H9 (cell line): ENCODE results near the gene PPM1H. TPM values are rescaled to one million over a fixed set of nuclear protein-coding genes. Genes with fewer than 3 reads are reported as not detected.

Source experiments
- DNase-seq: peaks from one replicate; pipeline ENCODE4 v3.0.0-alpha.2; 2017
- H2AFZ ChIP-seq: one replicate; pipeline ENCODE4 v1.6.1; 2013; ENCODE audit warnings: mild to moderate bottlenecking, low read length, control low read depth, moderate library complexity
- H2AK5ac ChIP-seq: 2 replicates; pipeline ENCODE4 v1.6.1; 2013; ENCODE audit warnings: low read length, control low read depth, mixed read lengths; ENCODE audit not compliant: insufficient read length
- H2BK120ac ChIP-seq: one replicate; pipeline ENCODE4 v1.6.1; 2013; ENCODE audit warnings: low read depth, mild to moderate bottlenecking, low read length, control low read depth, inconsistent platforms; ENCODE audit not compliant: poor library complexity, severe bottlenecking
- H2BK12ac ChIP-seq: 2 replicates; pipeline ENCODE4 v1.6.1; 2013; ENCODE audit warnings: low read length, control low read depth, mixed read lengths, low read depth; ENCODE audit not compliant: insufficient read length
- H2BK15ac ChIP-seq: 2 replicates; pipeline ENCODE4 v1.6.1; 2013; ENCODE audit warnings: low read depth, low read length, control low read depth
- H2BK20ac ChIP-seq: one replicate; pipeline ENCODE4 v1.6.1; 2013; ENCODE audit warnings: low read depth, mild to moderate bottlenecking, low read length, control low read depth, inconsistent platforms; ENCODE audit not compliant: poor library complexity, severe bottlenecking
- H2BK5ac ChIP-seq: 2 replicates; pipeline ENCODE4 v1.6.1; 2013; ENCODE audit warnings: low read length, control low read depth, mixed read lengths; ENCODE audit not compliant: insufficient read length
- H3K14ac ChIP-seq: 2 replicates; pipeline ENCODE4 v1.6.1; 2013; ENCODE audit warnings: low read length, control low read depth; ENCODE audit not compliant: insufficient read depth
- H3K18ac ChIP-seq: 2 replicates; pipeline ENCODE4 v1.6.1; 2013; ENCODE audit warnings: low read depth, mild to moderate bottlenecking, mixed read lengths, low read length, control low read depth; ENCODE audit not compliant: insufficient read length
- H3K23ac ChIP-seq: 2 replicates; pipeline ENCODE4 v1.6.1; 2013; ENCODE audit warnings: low read length, control low read depth, mixed read lengths, low read depth; ENCODE audit not compliant: insufficient read length
- H3K23me2 ChIP-seq: 2 replicates; pipeline ENCODE4 v1.6.1; 2013; ENCODE audit warnings: low read depth, mild to moderate bottlenecking, mixed read lengths, low read length, control low read depth; ENCODE audit not compliant: insufficient read length, poor library complexity, severe bottlenecking
- H3K27ac ChIP-seq: 2 replicates; pipeline ENCODE4 v1.5.1; 2013; ENCODE audit warnings: low read length, control low read depth, mixed read lengths, low read depth; ENCODE audit not compliant: insufficient read length
- H3K27me3 ChIP-seq: 2 replicates; pipeline ENCODE4 v1.6.1; 2013; ENCODE audit warnings: low read length, control low read depth, inconsistent platforms; ENCODE audit not compliant: insufficient read depth
- H3K4ac ChIP-seq: 2 replicates; pipeline ENCODE4 v1.6.1; 2013; ENCODE audit warnings: low read depth, mild to moderate bottlenecking, control low read depth, inconsistent platforms, low read length, moderate library complexity
- H3K4me1 ChIP-seq: 2 replicates; pipeline ENCODE4 v1.6.1; 2013; ENCODE audit warnings: low read length, control low read depth, inconsistent platforms; ENCODE audit not compliant: insufficient read depth
- H3K4me2 ChIP-seq: 2 replicates; pipeline ENCODE4 v1.6.1; 2013; ENCODE audit warnings: low read length, control low read depth, mixed read lengths; ENCODE audit not compliant: insufficient read length, insufficient read depth
- H3K56ac ChIP-seq: 2 replicates; pipeline ENCODE4 v1.6.1; 2013; ENCODE audit warnings: low read depth, mild to moderate bottlenecking, mixed read lengths, low read length, control low read depth; ENCODE audit not compliant: insufficient read length
- H3K79me1 ChIP-seq: 2 replicates; pipeline ENCODE4 v1.6.1; 2013; ENCODE audit warnings: low read depth, mild to moderate bottlenecking, moderate library complexity, low read length, control low read depth, inconsistent platforms; ENCODE audit not compliant: insufficient read depth, poor library complexity, severe bottlenecking
- H3K79me2 ChIP-seq: 2 replicates; pipeline ENCODE4 v1.6.1; 2013; ENCODE audit warnings: low read length, control low read depth, inconsistent platforms; ENCODE audit not compliant: insufficient read depth
- H3K9ac ChIP-seq: 2 replicates; pipeline ENCODE4 v1.6.1; 2013; ENCODE audit warnings: low read length, control low read depth, mixed read lengths; ENCODE audit not compliant: insufficient read length; ENCODE audit errors: extremely low read depth
- H3K9me3 ChIP-seq: one replicate; pipeline ENCODE4 v1.6.1; 2013; ENCODE audit warnings: low read depth, low read length, inconsistent platforms; ENCODE audit not compliant: control insufficient read depth
- H3T11ph ChIP-seq: one replicate; pipeline ENCODE4 v1.6.1; 2013; ENCODE audit warnings: mild to moderate bottlenecking, low read length, control low read depth, inconsistent platforms
- H4K20me1 ChIP-seq: one replicate; pipeline ENCODE4 v1.6.1; 2013; ENCODE audit not compliant: control insufficient read depth, insufficient read length, insufficient read depth
- H4K5ac ChIP-seq: 2 replicates; pipeline ENCODE4 v1.6.1; 2013; ENCODE audit warnings: low read depth, mild to moderate bottlenecking, mixed read lengths, low read length, control low read depth; ENCODE audit not compliant: insufficient read length
- H4K8ac ChIP-seq: replicated peaks from 2 replicates; pipeline ENCODE4 v1.6.1; 2013; ENCODE audit warnings: low read length, control low read depth, mixed read lengths, low read depth; ENCODE audit not compliant: insufficient read length
- H4K91ac ChIP-seq: 2 replicates; pipeline ENCODE4 v1.6.1; 2013; ENCODE audit warnings: low read depth, mild to moderate bottlenecking, moderate library complexity, mixed read lengths, low read length, control low read depth; ENCODE audit not compliant: insufficient read length
- H3K27ac Mint-ChIP-seq, 3 experiments: 2 replicates in 2 of 3; 3 replicates in 1 of 3; pipeline ENCODE4 v1.8.0; 2020 to 2021; ENCODE audit warnings: mixed read lengths in 3 of 3, mild to moderate bottlenecking in 1 of 3, moderate library complexity in 1 of 3
- H3K27me3 Mint-ChIP-seq: 2 replicates; pipeline ENCODE4 v1.8.0; 2021; ENCODE audit warnings: low read depth, mild to moderate bottlenecking, moderate library complexity, mixed read lengths
- H3K36me3 Mint-ChIP-seq, 3 experiments: 2 replicates in 2 of 3; 3 replicates in 1 of 3; pipeline ENCODE4 v1.8.0; 2020 to 2021; ENCODE audit warnings: low read depth in 3 of 3, mixed read lengths in 3 of 3; ENCODE audit not compliant: insufficient read depth in 1 of 3
- H3K4me1 Mint-ChIP-seq, 2 experiments: 2 replicates each; pipeline ENCODE4 v1.8.0; 2020; ENCODE audit warnings: mixed read lengths in 2 of 2
- H3K4me3 Mint-ChIP-seq, 2 experiments: 2 replicates in 1 of 2; 3 replicates in 1 of 2; pipeline ENCODE4 v1.8.0; 2020 to 2021; ENCODE audit warnings: mild to moderate bottlenecking in 2 of 2, mixed read lengths in 2 of 2, moderate library complexity in 1 of 2
- H3K9me3 Mint-ChIP-seq, 2 experiments: 2 replicates in 1 of 2; 3 replicates in 1 of 2; pipeline ENCODE4 v1.8.0; 2020; ENCODE audit warnings: mild to moderate bottlenecking in 2 of 2, mixed read lengths in 2 of 2, moderate library complexity in 1 of 2
- CTCF ChIP-seq: fragments of 200-600 bp; sonication (generic); conservative IDR thresholded peaks from 3 replicates; pipeline ENCODE4 v1.8.0; 2021; ENCODE audit warnings: antibody characterized with exemption, mild to moderate bottlenecking
- WGBS: extraction: QIAGEN DNeasy Blood & Tissue Kit; methylation state at CpG from one replicate; pipeline ENCODE4 v1.1.7; 2013; ENCODE audit warnings: missing lambda C conversion rate, low lambda C conversion rate, mixed read lengths; ENCODE audit not compliant: insufficient read length; ENCODE audit errors: extremely low coverage; 5-methylcytosine and 5-hydroxymethylcytosine counted together
- total RNA-seq: library from RNA; stranded (reverse); gene quantifications from 2 replicates; pipeline ENCODE4 v1.2.1, GENCODE V29; 2021

The PPM1H gene
- total RNA-seq, 1 experiment from 2014 or later: 22.1 TPM

GRCh38 chr12:62865937-62866336 is 69.0 kb downstream of the PPM1H start:
- Histone ChIP-seq H3K4me1 (peaks cover 17% of the 10 kb centered on the region), H4K5ac (no peak overlapping the region), H2BK120ac (no peak overlapping the region), H3K9me3 (no peaks in the 10 kb centered on the region), H3T11ph (no peak overlapping the region), H3K14ac (no peak overlapping the region), H3K23me2 (no peaks in the 10 kb centered on the region), H2BK20ac (no peak overlapping the region), H4K20me1 (no peaks in the 10 kb centered on the region), H2BK12ac (no peak overlapping the region), H2BK15ac (no peak overlapping the region; the same call in 1 of the 2 replicates), H3K56ac (no peak overlapping the region), H3K18ac (no peak overlapping the region), H3K27ac (no peak overlapping the region), H3K27me3 (no peaks in the 10 kb centered on the region), H2AK5ac (no peak overlapping the region), H4K91ac (no peak overlapping the region), H3K4ac (no peak overlapping the region), H2AFZ (no peak overlapping the region), H3K79me2 (no peaks in the 10 kb centered on the region; the same call in 1 of the 2 replicates), H4K8ac (no peak overlapping the region), H3K9ac (no peak overlapping the region), H2BK5ac (no peak overlapping the region), H3K23ac (no peak overlapping the region), H3K79me1 (no peaks in the 10 kb centered on the region), H3K4me2 (peak overlapping the region; percentile 20)
- Mint-ChIP-seq H3K4me1 (peaks cover 31 to 41% of the 10 kb centered on the region in 2 experiments), H3K27me3 (peaks cover 6% of the 10 kb centered on the region), H3K36me3 (peaks cover under 1% of the 10 kb centered on the region in 3 experiments; a peak in 6 of 7 replicates), H3K27ac (no peak overlapping the region; a peak in 1 of 7 replicates), H3K4me3 (no peak overlapping the region), H3K9me3 (no peaks in the 10 kb centered on the region)
- peak; percentile 62 for DNase-seq
- no peak for TF ChIP-seq CTCF
- no CpG with 5 or more reads among the region's 4 CpGs for WGBS
